Duodenal mucosa (tissue), 2 donors: Measurements from ENCODE around the gene SPSB1.

ENCODE experiments used
- H3K27ac ChIP-seq: one replicate; pipeline ENCODE4 v1.7.0; 2013; ENCODE audit warnings: low read depth, low read length
- H3K27me3 ChIP-seq, 2 donors: one replicate each; pipeline ENCODE4 v1.7.0; 2013; ENCODE audit warnings: low read length in 2 of 2, control low read depth in 1 of 2; ENCODE audit not compliant: insufficient read depth in 2 of 2, control insufficient read depth in 1 of 2
- H3K36me3 ChIP-seq, 2 donors: one replicate each; pipeline ENCODE4 v1.7.0; 2013; ENCODE audit warnings: low read length in 2 of 2, control low read depth in 1 of 2; ENCODE audit not compliant: insufficient read depth in 2 of 2, control insufficient read depth in 1 of 2
- H3K4me1 ChIP-seq, 2 donors: one replicate each; pipeline ENCODE4 v1.7.0; 2013; ENCODE audit warnings: low read length in 2 of 2, control low read depth in 1 of 2; ENCODE audit not compliant: insufficient read depth in 2 of 2, control insufficient read depth in 1 of 2
- H3K4me3 ChIP-seq, 2 donors: one replicate each; pipeline ENCODE4 v1.7.0; 2013; ENCODE audit warnings: low read length in 2 of 2, low read depth in 1 of 2
- H3K9ac ChIP-seq, 2 donors: one replicate each; pipeline ENCODE4 v1.7.0; 2013; ENCODE audit warnings: low read length in 2 of 2, low read depth in 1 of 2
- H3K9me3 ChIP-seq, 2 donors: one replicate each; pipeline ENCODE4 v1.7.0; 2013; ENCODE audit warnings: low read length in 2 of 2, control low read depth in 1 of 2; ENCODE audit not compliant: control insufficient read depth in 1 of 2

SPSB1 gene

DNA sequence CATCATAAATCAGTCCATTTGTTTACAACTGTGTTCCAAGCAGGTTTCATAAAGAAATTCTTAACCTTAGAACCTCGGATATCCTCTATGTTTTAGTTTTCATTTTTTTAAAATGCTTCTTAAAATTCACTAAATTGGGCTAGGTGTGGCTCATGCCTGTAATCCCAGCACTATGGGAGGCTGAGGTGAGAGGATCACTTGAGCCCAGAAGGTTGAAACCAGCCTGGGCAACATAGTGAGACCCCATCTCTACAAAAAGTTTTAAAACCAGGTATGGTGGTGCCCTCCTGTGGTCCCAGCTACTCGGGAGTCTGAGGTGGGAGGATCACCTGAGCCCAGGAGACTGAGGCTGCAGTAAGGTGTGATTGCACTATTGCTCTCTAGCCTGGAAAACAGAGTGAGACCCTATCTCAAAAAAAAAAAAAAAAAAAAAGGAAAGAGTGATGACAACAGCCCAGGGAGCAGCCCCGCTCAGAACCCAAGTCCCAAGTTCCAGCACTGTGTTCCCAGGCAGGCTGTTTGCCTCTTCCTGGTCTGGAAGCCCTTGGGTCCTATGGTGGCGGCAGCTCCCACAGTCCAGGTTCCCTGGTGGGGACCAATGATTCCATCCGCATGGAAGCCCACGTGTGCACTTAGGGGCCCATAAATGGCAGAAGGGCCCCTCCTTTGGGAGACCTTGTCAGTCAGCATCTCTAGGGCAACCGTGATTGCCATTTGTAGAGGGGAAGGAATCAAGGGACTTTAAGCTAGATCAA is 24.7 kb upstream of the SPSB1 start:
- Histone ChIP-seq H3K9ac (no peak overlapping the region), H3K36me3 (peaks cover 12 to 49% of the 10 kb centered on the region in 2 donors), H3K9me3 (no peaks in the 10 kb centered on the region), H3K4me1 (no peaks in the 10 kb centered on the region), H3K27ac (no peak overlapping the region), H3K27me3 (no peaks in the 10 kb centered on the region), H3K4me3 (no peak overlapping the region)

DNA sequence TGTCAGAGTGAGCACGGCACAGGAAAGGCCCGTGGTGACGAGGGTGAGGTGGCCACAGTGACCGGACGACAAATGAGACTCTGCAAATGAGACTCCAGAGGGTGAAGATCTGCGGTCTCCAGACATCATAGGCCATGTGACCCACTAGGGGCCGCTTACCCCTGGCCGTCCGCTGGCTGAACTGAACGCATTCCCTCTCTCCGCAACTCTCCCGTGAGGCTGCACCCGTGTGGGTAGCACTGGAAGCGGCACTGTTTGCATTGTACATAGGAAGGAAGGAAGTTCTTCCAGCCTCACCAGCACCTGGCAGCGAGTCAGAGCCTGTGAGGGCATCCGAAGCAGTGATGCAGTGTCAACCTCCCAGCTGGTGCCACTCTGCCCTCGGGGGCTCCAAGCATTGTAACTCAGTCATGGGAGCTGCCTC is 23.6 kb upstream of the SPSB1 start:
- Histone ChIP-seq H3K9ac (no peak overlapping the region), H3K27ac (no peak overlapping the region), H3K36me3 (peaks cover 12 to 38% of the 10 kb centered on the region in 2 donors), H3K4me1 (no peaks in the 10 kb centered on the region), H3K27me3 (no peaks in the 10 kb centered on the region), H3K9me3 (no peaks in the 10 kb centered on the region), H3K4me3 (no peak overlapping the region)

DNA sequence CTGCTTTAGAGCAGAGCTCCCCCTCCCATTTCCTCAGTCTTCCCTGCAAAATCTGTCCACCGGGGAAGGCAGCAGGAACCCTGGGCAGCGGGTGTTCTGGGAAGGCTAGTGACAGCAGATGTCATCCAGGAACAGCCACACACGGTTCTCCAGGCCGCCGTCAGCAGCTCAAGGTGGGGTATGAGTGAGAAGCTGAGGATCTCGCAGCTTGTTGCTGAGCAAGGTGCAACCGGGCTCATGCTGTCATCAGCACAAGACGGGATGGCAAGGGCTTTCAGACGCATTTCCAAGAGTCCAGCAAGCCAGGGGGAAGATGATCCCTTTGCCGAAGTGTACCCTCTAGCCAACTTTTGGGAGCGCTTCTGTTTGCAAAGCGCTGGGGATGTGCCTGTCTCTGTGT is 23.0 kb upstream of the SPSB1 start:
- H3K4me1 ChIP-seq, result no peaks in the 10 kb centered on the region
- H3K36me3 ChIP-seq, result peaks cover 6 to 32% of the 10 kb centered on the region in 2 donors
- no peaks in the 10 kb centered on the region for H3K27me3 ChIP-seq
- no peak overlapping the region for H3K4me3 ChIP-seq
- no peaks in the 10 kb centered on the region for H3K9me3 ChIP-seq
- no peak overlapping the region for H3K27ac ChIP-seq
- H3K9ac ChIP-seq, result no peak overlapping the region

DNA sequence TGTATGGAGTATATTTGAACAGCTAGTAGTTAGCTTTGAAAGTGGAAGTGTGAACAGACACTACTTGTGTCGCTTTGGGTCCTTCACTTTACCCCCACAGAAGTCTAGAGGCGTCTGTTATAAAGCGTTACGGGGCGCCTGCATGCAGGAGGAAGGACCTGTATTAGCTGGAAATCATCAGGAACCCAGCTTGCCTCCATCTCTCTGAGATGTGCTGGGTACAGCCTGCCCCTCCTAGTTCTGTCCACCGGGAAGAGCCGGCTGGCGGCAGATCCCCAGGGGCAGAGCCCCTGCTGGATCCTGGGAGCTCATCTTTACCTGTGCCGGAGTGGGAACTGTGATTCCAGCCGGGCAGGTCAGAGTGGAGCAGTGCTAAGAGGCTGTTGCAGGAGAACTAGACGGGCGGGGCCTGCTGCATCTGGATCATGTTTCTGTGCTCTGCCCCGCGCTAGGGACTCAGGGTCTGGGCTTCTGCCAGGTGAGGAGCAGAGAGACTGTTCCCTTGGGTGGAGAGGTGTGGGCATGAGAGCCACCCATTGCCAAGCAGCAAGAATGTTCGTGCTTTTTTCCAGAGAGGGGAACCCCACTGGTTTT is 22.3 kb upstream of the SPSB1 start:
- Histone ChIP-seq H3K9me3 (no peaks in the 10 kb centered on the region), H3K4me3 (no peak overlapping the region), H3K27me3 (no peaks in the 10 kb centered on the region), H3K36me3 (peaks cover 0 to 26% of the 10 kb centered on the region in 2 donors), H3K9ac (no peak overlapping the region), H3K27ac (no peak overlapping the region), H3K4me1 (peaks cover 4% of the 10 kb centered on the region in 2 donors)

DNA sequence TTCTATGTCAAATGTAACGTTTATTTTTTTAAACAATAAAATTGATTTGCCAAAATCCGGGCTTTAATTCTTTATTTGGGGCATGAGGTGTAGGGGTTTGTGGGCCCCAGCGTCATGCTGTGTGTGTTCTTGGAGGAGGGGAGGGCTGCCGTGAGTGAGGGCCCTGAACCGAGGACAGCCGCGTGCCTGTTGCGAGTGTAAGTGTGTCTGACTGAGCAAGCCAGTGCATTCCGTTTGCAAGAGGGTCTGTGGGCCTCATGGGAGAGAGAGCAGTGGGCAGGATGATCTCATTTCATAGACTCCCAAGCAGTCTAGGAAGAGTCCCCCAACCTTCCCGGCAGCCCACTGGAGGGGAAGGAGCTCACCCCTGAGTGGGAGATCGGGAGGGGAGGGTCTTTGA is 21.4 kb upstream of the SPSB1 start:
- no peak overlapping the region for H3K4me3 ChIP-seq
- peaks cover 11 to 12% of the 10 kb centered on the region in 2 donors for H3K4me1 ChIP-seq
- H3K27ac ChIP-seq, result no peak overlapping the region
- peaks cover 0 to 20% of the 10 kb centered on the region in 2 donors for H3K36me3 ChIP-seq
- no peaks in the 10 kb centered on the region for H3K9me3 ChIP-seq
- H3K27me3 ChIP-seq, result no peaks in the 10 kb centered on the region
- no peak overlapping the region for H3K9ac ChIP-seq

DNA sequence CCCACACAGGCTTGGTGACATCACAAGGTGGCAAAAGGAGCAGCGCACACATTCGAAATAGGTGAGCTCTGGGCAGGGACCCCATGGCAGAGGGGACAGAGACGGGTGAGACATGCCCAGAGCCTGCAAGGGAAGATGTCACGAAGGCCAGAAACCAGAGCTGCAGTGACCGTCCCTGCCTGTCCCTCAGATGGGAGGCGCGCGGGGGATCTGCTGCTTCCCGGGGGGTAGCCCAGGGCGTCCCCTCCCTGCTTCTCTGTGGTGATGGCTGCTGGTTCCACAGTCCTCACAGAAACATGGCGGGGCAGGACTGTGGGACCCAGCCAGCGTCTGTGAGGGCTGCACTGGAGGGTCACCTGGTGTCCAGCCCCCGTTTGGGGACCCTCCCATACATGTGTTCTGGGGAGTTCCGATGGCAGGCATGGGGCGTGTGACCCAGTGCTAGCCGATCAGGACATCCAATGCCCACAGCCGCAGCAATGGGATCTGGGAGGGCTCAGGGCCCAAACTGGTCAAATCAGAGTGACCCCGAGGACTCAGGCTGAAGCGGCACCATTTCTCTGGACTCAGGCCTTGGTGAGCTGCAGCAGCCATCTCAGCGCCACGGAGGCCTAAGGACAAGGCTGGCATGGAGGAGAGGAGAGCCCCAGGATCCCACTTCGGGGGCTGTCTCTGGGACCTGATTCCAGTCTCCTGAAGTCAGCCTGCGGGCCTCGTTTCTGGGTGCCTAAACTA is 20.7 kb upstream of the SPSB1 start:
- Histone ChIP-seq H3K4me1 (peaks cover 11 to 12% of the 10 kb centered on the region in 2 donors), H3K9me3 (no peaks in the 10 kb centered on the region), H3K4me3 (no peak overlapping the region), H3K27me3 (no peaks in the 10 kb centered on the region), H3K27ac (no peak overlapping the region), H3K9ac (no peak overlapping the region), H3K36me3 (peaks cover 0 to 16% of the 10 kb centered on the region in 2 donors)

DNA sequence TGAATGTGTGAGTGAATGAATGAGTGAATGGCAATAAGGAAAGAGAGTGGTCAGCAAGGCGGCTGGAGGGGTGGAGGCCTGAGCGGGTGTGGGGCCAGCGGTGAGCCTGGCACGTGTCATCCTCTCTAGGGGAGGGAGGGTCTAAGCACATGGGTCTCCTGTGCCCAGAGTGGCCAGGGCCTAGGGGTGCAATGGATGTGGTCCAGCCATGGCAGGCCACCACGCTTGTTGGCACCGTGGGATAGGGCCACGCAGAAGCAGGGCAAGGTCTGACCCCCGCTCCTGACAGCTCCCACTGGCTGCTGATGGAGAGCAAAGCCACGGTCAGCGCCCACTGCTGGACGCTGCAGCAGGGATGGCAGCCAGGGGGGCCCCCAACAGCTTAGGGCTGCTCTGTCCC is 19.5 kb upstream of the SPSB1 start:
- Histone ChIP-seq H3K36me3 (peaks cover 0 to 15% of the 10 kb centered on the region in 2 donors), H3K9ac (no peak overlapping the region), H3K4me3 (no peak overlapping the region), H3K27me3 (no peaks in the 10 kb centered on the region), H3K27ac (no peak overlapping the region), H3K4me1 (peaks cover 11 to 12% of the 10 kb centered on the region in 2 donors), H3K9me3 (no peaks in the 10 kb centered on the region)

DNA sequence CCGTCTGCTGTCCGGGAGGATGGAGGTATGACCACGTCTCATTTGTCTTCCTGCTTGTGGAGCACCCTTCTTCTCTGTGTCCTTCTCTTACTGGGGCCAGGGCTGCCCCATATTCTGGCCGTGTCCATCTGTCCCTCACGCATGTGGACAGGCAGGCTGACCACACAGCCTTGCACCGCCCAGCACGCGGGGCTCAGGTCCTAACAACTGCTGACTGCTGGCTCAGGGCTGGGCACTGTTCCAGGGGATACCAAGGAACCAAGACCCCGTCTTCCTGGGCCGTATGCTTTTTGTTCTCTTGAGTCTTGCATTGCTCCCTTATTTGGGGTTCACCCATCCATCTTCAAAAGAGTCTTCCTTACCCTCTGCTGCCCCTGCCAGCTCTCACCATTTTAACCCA is 17.5 kb upstream of the SPSB1 start:
- Histone ChIP-seq H3K36me3 (no peaks in the 10 kb centered on the region), H3K4me3 (no peak overlapping the region), H3K4me1 (peaks cover 27 to 32% of the 10 kb centered on the region in 2 donors), H3K9me3 (no peaks in the 10 kb centered on the region), H3K9ac (no peak overlapping the region), H3K27ac (no peak overlapping the region), H3K27me3 (no peaks in the 10 kb centered on the region)

DNA sequence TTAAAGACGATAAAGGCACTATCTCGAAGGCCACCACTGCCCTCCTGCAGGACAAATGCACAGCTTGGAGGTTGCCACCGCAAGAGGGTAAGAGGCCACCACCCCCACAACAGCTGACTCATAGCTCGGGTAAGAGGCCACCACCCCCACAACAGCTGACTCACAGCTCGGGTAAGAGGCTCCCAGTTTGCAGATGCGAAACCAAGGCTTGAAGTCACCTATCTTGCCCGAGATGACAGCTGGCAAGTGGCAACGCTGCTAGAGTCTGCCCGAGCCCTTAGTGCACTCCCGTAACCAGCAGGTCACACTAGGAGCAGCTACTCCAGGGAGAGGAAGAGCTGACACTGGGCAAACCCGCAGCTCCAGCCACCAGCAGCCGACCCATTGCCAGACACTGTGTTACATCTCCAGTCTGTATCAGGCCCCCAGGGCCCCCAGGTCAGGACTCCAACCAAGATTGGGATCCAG is 17.1 kb upstream of the SPSB1 start:
- no peak overlapping the region for H3K27ac ChIP-seq
- H3K9ac ChIP-seq, result no peak overlapping the region
- peaks cover 30 to 34% of the 10 kb centered on the region in 2 donors for H3K4me1 ChIP-seq
- H3K4me3 ChIP-seq, result no peak overlapping the region
- H3K27me3 ChIP-seq, result no peaks in the 10 kb centered on the region
- H3K9me3 ChIP-seq, result no peaks in the 10 kb centered on the region
- no peaks in the 10 kb centered on the region for H3K36me3 ChIP-seq

DNA sequence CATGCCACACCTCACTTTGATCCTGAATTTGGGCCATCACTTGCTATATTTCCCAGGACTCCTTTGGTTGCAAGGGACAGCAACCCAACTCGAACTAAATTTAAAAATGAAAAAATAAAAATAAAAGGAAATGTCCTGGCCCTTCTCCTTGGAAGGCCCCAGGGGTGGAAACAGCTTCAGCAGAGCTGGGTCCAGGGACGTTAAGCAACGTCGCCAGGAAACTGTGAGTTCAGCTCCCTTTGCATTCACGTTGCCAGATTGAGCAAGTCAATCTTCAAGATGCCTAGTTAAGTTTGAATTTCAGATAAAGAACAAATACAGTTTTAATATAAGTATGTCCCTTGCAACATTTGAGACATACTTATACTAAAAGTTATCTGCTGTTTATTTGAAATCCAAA is 14.6 kb upstream of the SPSB1 start:
- no peaks in the 10 kb centered on the region for H3K36me3 ChIP-seq
- H3K4me1 ChIP-seq, result peaks cover 40 to 41% of the 10 kb centered on the region in 2 donors
- no peaks in the 10 kb centered on the region for H3K9me3 ChIP-seq
- no peak overlapping the region for H3K4me3 ChIP-seq
- H3K9ac ChIP-seq, result no peak overlapping the region
- H3K27me3 ChIP-seq, result no peaks in the 10 kb centered on the region
- no peak overlapping the region for H3K27ac ChIP-seq
